Bronchial epithelial cell (primary cell): ENCODE data around the gene MEI1. TPM values are rescaled to one million over a fixed set of nuclear protein-coding genes. Genes with fewer than 3 reads are reported as not detected.
A peak's percentile ranks its signal among the peaks of the same experiment; 100 is the strongest.

Experiments used
- DNase-seq: peaks from one replicate; pipeline ENCODE4 v3.0.0-alpha.2; 2010; ENCODE audit warnings: low read depth
- FAIRE-seq: peaks from 2 replicates; lab custom pipeline; 2011; peaks lifted over from hg19 to GRCh38; lab: Jason Lieb, UNC
- H3K27me3 ChIP-seq: 2 replicates; pipeline ENCODE4 v1.5.1; 2011; ENCODE audit warnings: low read length; ENCODE audit not compliant: control insufficient read depth, insufficient read depth
- H3K36me3 ChIP-seq: 2 replicates; pipeline ENCODE4 v1.5.1; 2011; ENCODE audit warnings: low read length; ENCODE audit not compliant: control insufficient read depth, insufficient read depth
- H3K4me3 ChIP-seq: 2 replicates; pipeline ENCODE4 v1.5.1; 2011; ENCODE audit warnings: mild to moderate bottlenecking, low read depth, low read length, control low read depth
- CTCF ChIP-seq: IDR thresholded peaks from 2 replicates; pipeline ENCODE4 v1.5.1; 2011; ENCODE audit warnings: mild to moderate bottlenecking, moderate library complexity, low read length, control low read depth, inconsistent platforms; ENCODE audit not compliant: insufficient read depth, severe bottlenecking
- total RNA-seq: library from RNA; depleted of rRNA; stranded (reverse); fragments of >200 nt; gene quantifications from 2 replicates; pipeline ENCODE4 v1.2.1, GENCODE V29; 2014

Gene MEI1
- total RNA-seq, 1 donor from 2014 or later = not detected

- FAIRE-seq = no peak
- H3K4me3 ChIP-seq = no peak overlapping the region
- TF ChIP-seq CTCF = no peak
- no peaks in the 10 kb centered on the region for H3K36me3 ChIP-seq
- DNase-seq = no peak
- H3K27me3 ChIP-seq = no peaks in the 10 kb centered on the region
Observed at GRCh38 chr22:41696703-41697102, 2.6 kb upstream of the MEI1 start.

- FAIRE-seq = no peak
- Histone ChIP-seq H3K4me3 (no peak overlapping the region), H3K36me3 (no peaks in the 10 kb centered on the region), H3K27me3 (no peaks in the 10 kb centered on the region)
- peak; percentile 90 for TF ChIP-seq CTCF
- DNase-seq = peak; percentile 68
Observed at GRCh38 chr22:41697126-41697775, 2.1 kb upstream of the MEI1 start.

GRCh38 chr22:41700108-41700364 is 733 bp downstream of the MEI1 start:
- Histone ChIP-seq H3K27me3 (no peaks in the 10 kb centered on the region), H3K36me3 (no peaks in the 10 kb centered on the region), H3K4me3 (no peak overlapping the region)
- FAIRE-seq (no peak), DNase-seq (no peak)
- TF ChIP-seq CTCF = no peak

GRCh38 chr22:41702763-41703162 is 3.5 kb downstream of the MEI1 start:
- TF ChIP-seq CTCF = no peak
- Histone ChIP-seq H3K27me3 (no peaks in the 10 kb centered on the region), H3K36me3 (no peaks in the 10 kb centered on the region), H3K4me3 (no peak overlapping the region)
- no peak for DNase-seq
- no peak for FAIRE-seq

- Histone ChIP-seq H3K27me3 (no peaks in the 10 kb centered on the region), H3K4me3 (no peak overlapping the region), H3K36me3 (no peaks in the 10 kb centered on the region)
- FAIRE-seq (peak; percentile 86), DNase-seq (no peak)
- no peak for TF ChIP-seq CTCF
Observed at GRCh38 chr22:41709341-41709740, 10.0 kb downstream of the MEI1 start.

DNA sequence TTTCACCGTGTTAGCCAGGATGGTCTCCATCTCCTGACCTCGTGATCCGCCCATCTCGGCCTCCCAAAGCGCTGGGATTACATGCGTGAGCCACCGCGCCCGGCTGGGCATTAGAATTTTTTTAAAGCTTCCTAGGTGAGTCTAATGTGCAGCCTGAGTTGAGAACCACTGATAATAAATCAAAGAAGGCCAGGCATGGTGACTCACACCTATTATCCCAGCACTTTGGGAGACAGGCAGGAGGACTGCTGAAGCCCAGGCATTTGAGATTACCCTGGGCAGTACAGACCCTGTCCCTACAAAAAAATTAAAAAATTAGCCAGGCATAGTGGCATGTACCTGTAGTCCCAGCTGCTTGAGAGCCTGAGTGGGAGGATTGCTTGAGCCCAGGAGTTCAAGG is 13.7 kb downstream of the MEI1 start:
- Histone ChIP-seq H3K27me3 (peaks cover 3% of the 10 kb centered on the region), H3K36me3 (no peaks in the 10 kb centered on the region), H3K4me3 (no peak overlapping the region)
- TF ChIP-seq CTCF = no peak
- no peak for DNase-seq
- FAIRE-seq = no peak
